Omental fat pad (tissue), 4 donors: Measurements from ENCODE around the gene TADA2B. TPM values are rescaled to one million over a fixed set of nuclear protein-coding genes. Genes with fewer than 3 reads are reported as not detected.

Experiments used
- ATAC-seq: fragments of 150-250 bp; one replicate; pipeline ENCODE4 v1.9.1; 2016; ENCODE audit warnings: mild to moderate bottlenecking, moderate library complexity; ENCODE audit not compliant: low FRiP score
- DNase-seq: peaks from one replicate; pipeline ENCODE4 v3.0.0-alpha.2; 2019; ENCODE audit warnings: low spot score
- CTCF ChIP-seq, 3 donors: fragments of 450-650 bp; IDR thresholded peaks; one replicate each; pipeline ENCODE4 v1.5.1; 2016 to 2017; ENCODE audit warnings: antibody characterized with exemption in 3 of 3, mild to moderate bottlenecking in 3 of 3, moderate library complexity in 2 of 3
- total RNA-seq, 4 donors: library from RNA; depleted of rRNA; stranded (reverse); fragments of >200 nt; gene quantifications; one replicate each; pipeline ENCODE4 v1.1.0, GENCODE V29; 2016

Gene TADA2B
- total RNA-seq, 4 donors from 2014 or later: 12.2 to 20.5 (median 16.5) TPM

GRCh38 chr4:7103031-7103606 is 59.9 kb downstream of the TADA2B start:
- TF ChIP-seq CTCF (IDR thresholded peaks at IDR 0.05): no peak
- DNase-seq (peak; percentile 64), ATAC-seq (peak; percentile 91)

- TF ChIP-seq CTCF (IDR thresholded peaks at IDR 0.05): no peak
- peak; percentile 30 for ATAC-seq
- DNase-seq: peak; percentile 50
These were observed 60.6 kb downstream of the TADA2B start for GRCh38 chr4:7103607-7104365.

GRCh38 chr4:7104366-7105031 is 61.3 kb downstream of the TADA2B start:
- no peak for DNase-seq
- no peak for ATAC-seq
- TF ChIP-seq CTCF (IDR thresholded peaks at IDR 0.05): no peak

- ATAC-seq (no peak), DNase-seq (no peak)
- TF ChIP-seq CTCF (IDR thresholded peaks at IDR 0.05): no peak
These were observed 62.1 kb downstream of the TADA2B start for GRCh38 chr4:7105276-7105675.

GRCh38 chr4:7107166-7107905 is 64.2 kb downstream of the TADA2B start:
- ATAC-seq (no peak), DNase-seq (no peak)
- TF ChIP-seq CTCF (IDR thresholded peaks at IDR 0.05): no peak

Other genes with a start within 250 kb of the TADA2B start
- gene TBC1D14, start 133.5 kb upstream of the TADA2B start, total RNA-seq: 10 to 100 TPM; 38.0 to 58.2 (median 56.8) TPM
- gene GRPEL1, start 24.7 kb downstream of the TADA2B start, total RNA-seq: 10 to 100 TPM; 25.4 to 62.1 (median 33.8) TPM
- 1 to 10 TPM in 2 of 4 donors, under 1 TPM in 2; 0.63 to 4.6 (median 1.2) TPM for gene SORCS2, start 149.2 kb downstream of the TADA2B start, total RNA-seq